Limb (tissue), 2 donors: Measurements from ENCODE around the gene CHI3L1.

Experiments used
- DNase-seq, 2 donors: peaks; one replicate each; pipeline ENCODE4 v3.0.0-alpha.2; 2016; ENCODE audit errors: extremely low spot score in 2 of 2

Gene CHI3L1

DNA sequence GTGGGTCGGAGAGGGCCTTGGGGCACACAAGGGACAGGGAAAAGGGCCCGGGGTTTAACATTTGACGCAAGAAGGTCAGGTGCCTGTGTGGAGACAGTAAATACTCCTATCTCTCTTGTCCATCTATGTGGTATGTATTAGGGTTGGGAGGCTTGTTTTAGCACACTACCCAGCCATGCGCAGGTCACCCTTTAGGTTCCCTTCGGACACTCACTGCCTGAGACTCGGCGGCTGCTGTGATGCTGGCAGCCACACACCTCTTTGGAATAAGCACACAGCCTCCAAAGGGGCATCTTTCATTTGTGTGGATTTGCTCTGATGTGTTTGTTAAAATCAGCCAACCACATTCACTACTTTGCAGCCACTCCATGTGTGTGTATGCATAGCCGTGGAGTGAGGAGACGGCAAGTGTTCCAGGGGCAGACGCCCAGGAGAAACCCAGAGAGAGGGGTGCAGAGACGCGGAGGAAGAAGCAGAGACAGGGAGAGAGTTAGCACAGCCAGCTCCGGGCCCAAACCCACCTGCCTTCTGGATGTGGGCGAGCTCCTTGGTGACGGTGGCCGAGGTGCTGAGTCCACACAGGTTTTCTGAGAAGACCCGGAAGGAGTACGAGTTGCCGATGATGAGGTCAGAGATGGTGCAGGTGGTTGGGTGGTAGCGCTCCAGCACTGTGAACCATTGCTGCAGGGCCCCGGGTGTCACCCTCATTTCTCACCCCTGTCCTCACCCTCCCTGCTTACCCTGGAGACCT is 16.6 kb downstream of the CHI3L1 start:
- DNase-seq = no peak

DNA sequence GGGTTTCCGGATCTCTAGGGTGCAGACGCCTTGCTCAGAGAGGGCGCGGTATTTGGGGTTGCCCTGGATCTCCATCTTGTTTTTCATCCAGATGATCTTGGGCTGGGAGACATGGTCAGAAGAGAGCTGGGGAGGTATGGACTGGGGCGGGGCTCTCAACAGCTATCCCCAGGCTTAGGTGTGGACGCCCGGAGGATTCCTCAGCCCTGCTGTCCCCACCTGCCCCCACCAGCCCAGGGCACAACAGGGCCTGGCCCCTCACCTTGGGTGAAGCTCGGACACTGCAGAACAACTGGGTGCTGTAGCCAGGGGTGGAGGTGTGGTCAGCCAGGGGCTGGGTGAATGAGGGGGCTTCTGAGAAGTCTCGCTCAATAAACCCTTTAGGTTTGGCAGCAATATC is 17.5 kb downstream of the CHI3L1 start:
- DNase-seq = no peak

DNA sequence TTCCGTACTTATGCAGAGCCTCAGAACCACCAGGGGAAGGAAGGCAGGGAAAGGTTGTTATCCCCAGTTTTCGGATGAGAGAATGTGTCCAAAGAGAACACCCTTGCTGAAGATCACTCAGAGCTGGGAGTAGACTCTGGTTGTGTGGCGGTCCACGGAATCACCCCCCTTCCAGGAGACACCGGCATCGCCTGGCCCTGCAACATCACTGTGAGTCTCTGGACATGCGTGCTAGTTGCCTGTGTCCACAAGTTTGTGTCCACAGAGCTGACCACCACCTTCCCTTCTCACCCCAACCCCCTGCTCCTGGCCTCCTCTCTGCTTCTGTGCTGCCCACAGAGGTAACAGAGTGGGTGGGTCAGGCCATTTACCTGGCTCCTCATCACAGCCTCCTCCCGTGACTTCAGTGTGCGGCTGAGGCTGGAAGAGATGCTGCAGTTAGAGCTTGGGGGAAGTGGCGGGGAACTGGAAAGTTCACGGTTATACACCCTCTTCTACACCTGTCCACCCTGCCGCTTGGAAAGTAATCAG is 18.2 kb downstream of the CHI3L1 start:
- no peak for DNase-seq

DNA sequence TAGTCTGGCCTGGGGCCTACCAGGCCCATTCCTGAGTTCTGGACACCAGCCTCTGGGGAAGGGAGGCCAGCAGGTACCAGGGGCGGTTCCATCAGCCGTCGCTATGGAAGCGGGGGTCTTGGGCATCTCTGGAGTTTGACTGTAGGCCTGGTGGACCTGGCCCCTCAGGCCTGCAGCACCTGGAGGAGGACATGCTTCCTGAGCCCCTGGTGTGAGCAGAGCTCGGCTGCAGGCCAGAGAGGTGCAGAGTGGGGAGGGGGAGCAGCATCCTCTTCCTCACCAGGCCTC is 18.6 kb downstream of the CHI3L1 start:
- DNase-seq = no peak

DNA sequence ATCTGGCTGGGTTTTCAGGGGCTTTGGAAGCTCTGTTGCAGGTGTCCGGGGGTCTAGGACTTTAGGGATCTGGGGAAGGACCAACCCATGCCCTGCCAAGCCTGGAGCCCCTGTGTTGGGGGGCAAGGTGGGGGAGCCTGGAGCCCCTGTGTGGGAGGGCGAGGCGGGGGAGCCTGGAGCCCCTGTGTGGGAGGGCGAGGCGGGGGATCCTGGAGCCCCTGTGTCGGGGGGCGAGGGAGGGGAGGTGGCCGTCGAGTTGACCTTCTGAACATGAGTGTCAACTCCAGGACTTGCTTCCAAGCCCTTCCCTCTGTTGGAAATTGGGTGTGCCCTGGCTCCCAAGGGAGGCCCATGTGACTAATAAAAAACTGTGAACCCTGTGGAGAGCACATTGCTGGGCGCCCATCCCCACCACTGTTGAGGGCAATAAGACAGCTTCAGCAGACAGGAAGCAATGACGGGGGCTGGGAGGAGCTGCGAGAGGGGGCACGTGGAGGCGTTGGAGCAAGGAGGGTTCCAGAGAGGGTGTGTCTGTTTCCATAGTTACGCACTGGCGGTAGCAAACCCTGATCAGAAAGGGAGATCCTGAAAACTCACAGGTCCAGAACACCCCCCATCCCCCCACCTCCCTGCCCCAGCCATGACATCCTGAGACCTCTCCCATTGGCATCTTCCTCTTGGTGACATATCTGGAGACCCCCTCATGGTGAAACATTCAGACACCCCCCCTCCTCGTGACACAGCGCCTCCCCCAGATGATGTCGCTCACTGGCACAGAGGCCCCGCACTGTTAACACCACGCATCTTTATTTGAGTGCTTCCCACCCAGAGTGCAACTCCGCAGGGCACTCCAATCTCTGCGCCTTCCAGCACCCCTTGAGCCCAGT is 19.2 kb downstream of the CHI3L1 start:
- DNase-seq = no peak

DNA sequence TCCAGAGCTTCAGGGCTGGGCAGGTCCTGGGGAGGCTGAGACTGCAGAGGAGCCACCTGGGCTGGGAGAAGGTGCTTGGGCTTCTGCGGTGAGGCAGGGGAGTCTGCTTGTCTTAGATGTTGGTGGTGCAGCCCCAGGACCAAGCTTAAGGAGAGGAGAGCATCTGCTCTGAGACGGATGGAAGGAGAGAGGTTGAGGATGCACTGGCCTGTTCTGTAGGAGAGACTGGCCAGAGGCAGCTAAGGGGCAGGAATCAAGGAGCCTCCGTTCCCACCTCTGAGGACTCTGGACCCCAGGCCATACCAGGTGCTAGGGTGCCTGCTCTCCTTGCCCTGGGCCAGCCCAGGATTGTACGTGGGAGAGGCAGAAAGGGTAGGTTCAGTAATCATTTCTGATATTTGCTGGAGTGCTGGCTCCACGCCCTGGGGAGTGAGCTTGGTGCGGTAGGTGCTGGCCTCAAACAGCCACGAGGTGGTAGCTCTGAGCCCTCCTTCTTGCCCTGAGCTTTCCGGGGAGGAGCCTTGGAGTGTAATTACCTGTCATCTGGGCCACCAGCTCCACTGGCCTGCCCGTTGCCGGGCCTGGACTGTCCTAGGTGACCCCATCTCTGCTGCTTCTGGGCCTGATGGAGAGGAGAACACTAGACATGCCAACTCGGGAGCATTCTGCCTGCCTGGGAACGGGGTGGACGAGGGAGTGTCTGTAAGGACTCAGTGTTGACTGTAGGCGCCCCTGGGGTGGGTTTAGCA is 20.1 kb downstream of the CHI3L1 start:
- no peak for DNase-seq

DNA sequence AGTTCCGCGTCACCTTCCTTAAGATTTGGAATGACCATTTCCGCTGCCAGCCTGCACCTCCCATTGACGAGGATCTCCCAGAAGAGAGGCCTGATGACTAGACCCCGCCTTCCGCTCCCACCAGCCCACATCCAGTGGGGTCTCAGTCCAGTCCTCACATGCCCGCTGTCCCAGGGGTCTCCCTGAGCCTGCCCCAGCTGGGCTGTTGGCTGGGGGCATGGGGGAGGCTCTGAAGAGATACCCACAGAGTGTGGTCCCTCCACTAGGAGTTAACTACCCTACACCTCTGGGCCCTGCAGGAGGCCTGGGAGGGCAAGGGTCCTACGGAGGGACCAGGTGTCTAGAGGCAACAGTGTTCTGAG is 20.7 kb downstream of the CHI3L1 start:
- no peak for DNase-seq

DNA sequence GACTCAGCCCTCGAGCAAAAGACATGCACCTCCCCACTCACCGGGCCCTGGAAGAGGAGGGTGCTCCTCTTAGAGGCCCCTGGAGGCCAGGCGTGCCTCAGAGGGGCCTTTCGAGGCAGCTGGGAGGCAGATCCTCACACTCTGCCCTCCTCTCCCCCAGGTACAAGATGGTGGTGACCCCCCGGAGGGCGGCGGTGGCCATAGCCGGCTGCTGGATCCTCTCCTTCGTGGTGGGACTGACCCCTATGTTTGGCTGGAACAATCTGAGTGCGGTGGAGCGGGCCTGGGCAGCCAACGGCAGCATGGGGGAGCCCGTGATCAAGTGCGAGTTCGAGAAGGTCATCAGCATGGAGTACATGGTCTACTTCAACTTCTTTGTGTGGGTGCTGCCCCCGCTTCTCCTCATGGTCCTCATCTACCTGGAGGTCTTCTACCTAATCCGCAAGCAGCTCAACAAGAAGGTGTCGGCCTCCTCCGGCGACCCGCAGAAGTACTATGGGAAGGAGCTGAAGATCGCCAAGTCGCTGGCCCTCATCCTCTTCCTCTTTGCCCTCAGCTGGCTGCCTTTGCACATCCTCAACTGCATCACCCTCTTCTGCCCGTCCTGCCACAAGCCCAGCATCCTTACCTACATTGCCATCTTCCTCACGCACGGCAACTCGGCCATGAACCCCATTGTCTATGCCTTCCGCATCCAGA is 21.3 kb downstream of the CHI3L1 start:
- DNase-seq = no peak

DNA sequence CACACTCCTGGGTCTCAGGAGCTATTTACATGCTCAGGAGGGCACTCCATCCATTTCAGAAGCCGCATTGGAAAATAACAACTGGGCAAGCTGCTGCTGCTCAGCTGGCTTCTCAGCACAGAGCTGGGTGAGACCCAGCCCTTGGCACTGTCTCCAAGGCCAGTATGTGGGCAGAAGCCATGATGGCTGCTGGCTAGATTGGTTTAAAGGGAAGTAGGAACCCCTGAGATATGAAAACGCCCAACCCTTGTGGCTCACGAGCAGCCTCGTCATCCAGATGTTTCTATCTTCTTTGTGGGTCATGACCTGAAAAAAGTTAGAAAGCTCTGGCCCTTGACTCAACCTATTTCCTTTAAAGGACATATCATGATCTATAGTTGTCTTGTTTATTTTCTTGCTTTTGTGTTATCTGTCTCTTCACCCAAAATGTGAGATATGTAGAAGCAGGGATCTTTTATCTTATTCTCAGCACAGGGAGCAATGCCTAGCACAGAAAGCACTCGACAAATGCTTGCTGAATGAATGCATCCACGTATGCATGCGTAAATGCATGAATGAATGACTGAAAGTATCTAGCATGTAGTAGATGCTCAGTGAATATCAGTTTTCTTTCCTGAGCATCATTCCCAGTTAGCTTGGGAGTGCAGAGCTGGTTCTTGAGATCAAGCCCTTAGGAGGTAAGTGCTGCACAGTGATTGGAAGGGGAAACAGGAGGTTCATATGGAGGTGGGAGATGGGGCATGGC is 22.4 kb downstream of the CHI3L1 start:
- DNase-seq = no peak

DNA sequence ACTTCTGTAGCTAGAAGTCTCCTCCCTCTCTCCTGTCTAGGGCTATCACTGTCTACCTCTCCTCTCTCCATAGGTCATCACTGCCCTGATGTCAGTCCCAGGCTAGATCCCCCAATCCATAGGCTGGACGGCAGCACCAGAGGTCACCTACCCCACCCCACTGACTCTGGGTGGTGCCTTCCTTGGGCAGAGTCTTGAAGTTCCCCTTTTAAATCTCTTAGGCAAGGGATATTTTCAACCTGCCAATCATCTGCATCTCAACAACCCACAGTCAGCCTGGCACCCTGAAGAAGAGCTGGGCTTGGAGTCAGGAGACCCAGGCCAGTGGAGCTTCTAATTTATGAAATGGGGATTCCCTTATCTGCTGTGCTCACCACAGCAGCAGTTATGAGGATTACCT is 24.1 kb downstream of the CHI3L1 start:
- no peak for DNase-seq

DNA sequence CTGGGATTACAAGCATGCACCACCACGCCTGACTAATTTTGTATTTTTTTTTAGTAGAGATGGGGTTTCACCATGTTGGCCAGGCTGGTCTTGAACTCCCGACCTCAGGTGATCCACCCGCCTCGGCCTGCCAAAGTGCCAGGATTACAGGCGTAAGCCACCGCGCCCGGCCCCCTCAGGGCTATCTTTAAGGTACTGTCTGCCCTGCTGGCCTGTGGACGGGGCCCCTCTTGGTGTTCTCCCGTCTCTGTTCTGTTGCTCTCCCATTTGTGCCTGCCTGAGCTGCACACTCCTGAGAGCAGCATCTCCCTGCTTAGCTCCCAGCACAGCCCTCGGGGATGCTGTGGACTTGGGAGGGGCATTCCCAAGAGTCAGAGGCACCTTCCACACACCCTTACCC is 24.8 kb downstream of the CHI3L1 start:
- DNase-seq = no peak

DNA sequence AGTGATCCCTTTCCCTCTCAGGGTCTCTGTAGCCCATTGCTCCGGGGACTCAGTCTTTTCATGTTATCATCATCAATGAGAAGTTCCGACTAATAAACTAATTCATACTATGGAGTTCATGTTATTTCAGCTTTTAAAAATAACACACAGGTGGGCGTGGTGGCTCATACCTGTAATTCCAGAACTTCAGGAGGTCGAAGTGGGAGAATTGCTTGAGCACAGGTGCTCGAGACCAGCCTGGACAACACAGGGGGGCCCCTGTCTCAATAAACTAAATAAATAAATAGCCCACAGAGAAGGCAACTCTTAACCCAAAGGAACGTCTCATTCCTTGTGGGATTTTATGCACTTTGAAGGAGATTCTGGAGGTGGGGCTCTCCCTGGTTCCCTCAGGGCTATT is 25.3 kb downstream of the CHI3L1 start:
- DNase-seq = no peak

DNA sequence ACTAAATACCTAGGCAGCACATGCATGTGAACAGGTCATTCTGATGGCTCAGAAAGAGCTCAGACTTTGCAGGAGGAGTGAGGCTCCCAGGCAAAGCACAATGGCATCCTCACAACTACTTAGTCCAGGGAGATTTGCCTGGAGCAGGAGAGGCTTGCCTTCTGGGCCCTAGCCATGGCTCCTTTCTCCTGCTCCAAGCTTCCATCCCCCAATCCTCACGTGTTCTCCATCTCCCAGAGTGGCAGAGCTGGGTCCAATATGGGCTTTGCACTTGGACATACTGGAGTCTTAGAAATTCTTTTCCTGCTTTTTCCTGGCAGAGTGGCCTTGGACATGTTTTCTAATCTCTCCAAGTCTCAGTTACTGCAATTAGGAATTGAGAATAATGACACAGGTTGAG is 26.7 kb downstream of the CHI3L1 start:
- no peak for DNase-seq

DNA sequence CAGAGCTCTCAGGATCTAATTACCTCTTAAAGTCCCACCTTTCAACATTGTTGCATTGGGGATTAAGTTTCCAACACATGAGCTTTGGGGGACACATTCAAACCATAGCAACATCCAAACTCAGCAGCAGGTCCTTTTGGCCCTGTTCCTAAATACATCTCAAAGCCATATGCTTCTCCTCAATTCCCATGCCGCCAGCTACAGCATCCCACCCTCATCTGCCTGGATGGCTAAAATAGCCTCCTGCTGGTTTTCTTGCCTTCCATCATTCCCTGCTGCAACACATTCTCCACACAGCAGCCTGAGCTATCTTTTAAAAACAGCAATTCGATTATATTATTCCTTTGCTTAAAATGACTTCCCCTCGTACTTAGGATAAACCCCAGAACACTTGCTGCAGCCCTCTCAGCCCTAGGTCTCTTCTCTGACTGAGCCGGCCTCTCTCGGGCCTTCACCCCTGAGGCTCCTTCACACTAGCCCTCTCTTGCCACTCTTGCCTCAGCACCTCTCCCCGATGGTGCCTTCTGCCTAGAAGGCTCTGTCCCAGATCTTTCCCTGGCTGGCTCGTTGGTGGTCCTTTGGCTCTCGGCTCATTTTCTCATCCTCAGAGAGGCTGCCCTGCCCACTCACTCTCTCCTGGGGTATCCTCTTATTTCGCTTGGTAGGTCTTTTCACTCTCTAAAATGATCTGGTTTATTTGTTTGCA is 27.4 kb downstream of the CHI3L1 start:
- no peak for DNase-seq

DNA sequence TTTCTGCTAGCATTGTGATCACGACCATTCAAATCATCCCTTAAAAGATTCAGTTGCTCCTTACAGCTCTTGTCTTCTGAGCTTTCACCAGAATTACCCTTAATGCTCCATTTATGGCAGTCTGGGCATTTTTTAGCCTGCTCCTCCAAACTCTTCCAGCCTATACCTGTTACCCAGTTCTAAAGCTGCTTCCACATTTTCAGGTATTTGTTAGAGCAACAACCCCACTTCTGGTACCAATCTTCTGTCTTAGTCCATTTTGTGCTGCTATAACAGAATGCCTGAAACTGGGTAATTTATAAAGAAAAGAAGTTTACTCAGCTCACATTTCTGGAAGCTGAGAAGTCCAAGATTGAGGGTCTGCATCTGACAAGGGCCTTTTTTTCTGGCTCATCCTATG is 28.1 kb downstream of the CHI3L1 start:
- DNase-seq = no peak

DNA sequence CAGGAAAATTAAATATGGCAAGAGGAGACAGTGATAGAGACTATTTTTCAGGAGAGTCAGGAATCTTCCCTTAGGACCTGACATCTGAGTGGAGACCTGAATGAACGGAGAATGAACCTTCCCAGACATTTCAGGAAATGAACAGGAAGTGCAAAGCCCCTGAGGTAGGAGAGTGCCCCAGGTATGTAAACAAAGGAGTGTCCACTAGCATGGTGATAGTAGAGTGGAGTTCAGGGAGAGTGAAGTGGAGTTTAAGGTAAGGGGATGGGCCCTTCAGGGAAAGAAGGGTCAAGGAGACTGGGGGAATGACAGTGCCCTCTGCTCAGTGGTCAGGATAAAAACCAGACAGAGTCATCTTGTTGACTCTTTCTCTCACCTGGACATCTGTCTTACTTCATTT is 30.2 kb downstream of the CHI3L1 start:
- no peak for DNase-seq

DNA sequence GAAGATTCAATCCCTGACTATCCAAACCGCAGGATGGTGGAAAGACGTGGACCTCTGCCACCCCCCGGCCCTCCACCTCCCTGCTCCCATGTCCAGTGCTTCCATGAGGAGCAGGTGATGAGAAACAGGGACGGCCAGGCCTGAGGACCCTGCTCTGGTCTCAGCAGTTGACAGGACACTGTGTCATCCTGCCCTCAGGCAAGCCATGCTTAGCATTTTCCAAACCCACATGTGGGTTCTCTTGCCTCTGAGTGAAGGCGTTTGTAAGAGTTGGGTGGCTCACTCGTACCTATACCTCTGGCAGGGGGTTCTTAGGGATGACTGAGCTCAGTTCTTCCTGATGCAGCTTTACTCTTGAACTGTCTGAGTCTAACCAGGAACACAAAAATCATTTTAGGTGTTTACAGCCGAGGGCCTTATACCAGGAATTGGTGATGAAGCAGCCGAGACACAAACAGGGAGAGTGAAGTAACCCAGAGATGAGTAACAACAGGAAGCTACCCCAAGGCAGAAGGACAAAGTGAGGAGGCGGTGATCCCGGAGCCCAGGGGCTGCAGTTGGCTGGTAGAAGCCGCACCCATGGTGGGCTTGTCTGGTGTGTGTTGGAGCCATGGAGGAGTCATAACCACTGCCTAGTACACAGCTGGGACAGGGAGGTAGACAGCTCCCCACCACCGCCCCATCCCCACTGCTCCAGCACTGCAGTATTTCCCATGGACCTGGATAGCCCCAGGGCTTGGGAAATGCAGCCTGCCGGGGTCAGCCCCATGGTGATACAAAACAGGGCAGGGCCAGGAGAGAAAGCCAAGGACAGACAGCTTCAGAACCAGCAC is 32.3 kb downstream of the CHI3L1 start:
- no peak for DNase-seq

DNA sequence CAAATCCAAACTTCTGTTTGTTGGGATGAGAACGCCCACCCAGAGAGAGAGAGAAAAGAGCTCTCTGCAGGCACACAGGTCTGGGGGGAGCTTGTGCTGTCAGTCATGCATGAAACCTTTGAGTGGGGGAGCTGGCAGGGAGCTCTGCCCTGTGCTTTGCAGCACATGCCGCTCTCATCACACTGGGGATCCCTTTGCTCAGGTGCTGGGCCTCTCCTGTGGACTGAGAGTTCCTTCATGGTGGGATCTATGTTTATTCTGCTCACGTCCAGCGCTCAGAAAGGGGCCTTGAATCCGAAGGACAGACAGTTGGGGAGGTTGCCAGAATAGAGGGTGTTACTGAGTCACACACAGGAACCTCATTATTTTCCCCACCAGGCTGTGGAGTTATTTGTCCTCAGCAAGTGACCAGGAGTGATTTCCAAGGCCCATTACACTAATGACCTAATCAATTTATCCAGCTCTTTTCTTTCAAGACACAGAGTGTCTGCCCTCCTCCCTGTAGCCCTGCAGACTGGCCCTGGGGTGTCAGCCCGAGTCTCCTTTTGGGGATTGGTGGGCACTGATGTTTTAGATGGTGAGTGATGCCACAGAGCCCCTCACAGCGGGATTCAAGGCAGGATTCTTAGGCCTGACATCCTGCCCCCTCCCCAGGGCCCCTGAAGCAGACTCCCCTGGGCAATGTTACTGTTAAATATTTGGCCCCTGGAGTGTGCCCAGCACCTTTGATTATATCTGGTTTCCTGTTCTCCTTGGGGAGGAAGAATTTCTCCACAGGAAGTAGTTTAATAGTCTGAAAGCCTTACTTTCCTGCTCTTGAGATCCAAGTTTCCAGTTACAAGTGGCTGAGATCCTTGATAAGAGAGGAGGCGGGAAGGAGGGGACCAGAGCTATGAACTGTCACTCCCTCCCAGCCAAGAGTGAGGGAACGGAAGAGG is 33.2 kb downstream of the CHI3L1 start:
- DNase-seq = no peak
